HepG2 (cell line): Measurements from ENCODE around the gene COL10A1. TPM values are rescaled to one million over a fixed set of nuclear protein-coding genes. Genes with fewer than 3 reads are reported as not detected.

ENCODE experiments used
- BRF2 ChIP-seq: sonication (generic); formaldehyde crosslinking; IDR thresholded peaks from 2 replicates; pipeline ENCODE4 v1.8.1; 2022; ENCODE audit warnings: mild to moderate bottlenecking, missing genetic modification reagents
- CEBPB ChIP-seq: IDR thresholded peaks from 2 replicates; pipeline ENCODE4 v1.6.1; 2011; ENCODE audit warnings: low read depth, low read length, improper control_type of control experiment, borderline replicate concordance
- DZIP1 ChIP-seq: sonication (generic); formaldehyde crosslinking; IDR thresholded peaks from 2 replicates; pipeline ENCODE4 v1.5.0; 2020; ENCODE audit warnings: mild to moderate bottlenecking, missing genetic modification reagents
- ELF1 ChIP-seq: sonication (generic); formaldehyde crosslinking; IDR thresholded peaks from 2 replicates; pipeline ENCODE4 v1.4.0; 2020; ENCODE audit warnings: missing genetic modification reagents
- MIXL1 ChIP-seq: IDR thresholded peaks from 2 replicates; pipeline ENCODE4 v1.6.1; 2016
- MTF2 ChIP-seq: sonication (generic); formaldehyde crosslinking; IDR thresholded peaks from 2 replicates; pipeline ENCODE4 v1.5.0; 2020; ENCODE audit warnings: missing genetic modification reagents, borderline replicate concordance
- TCF12 ChIP-seq, 2 experiments: fragments of 450-650 bp in 1 of 2; sonication (generic) in 1 of 2; formaldehyde crosslinking in 1 of 2; IDR thresholded peaks; 2 replicates each; pipeline versions ENCODE4 v1.6.1 to v1.8.0; 2017 to 2022; ENCODE audit warnings: antibody characterized with exemption in 1 of 2, mild to moderate bottlenecking in 1 of 2, missing genetic modification reagents in 1 of 2, moderate library complexity in 1 of 2
- TERF1 ChIP-seq: sonication (generic); formaldehyde crosslinking; IDR thresholded peaks from 2 replicates; pipeline ENCODE4 v1.8.0; 2022; ENCODE audit warnings: mild to moderate bottlenecking, missing genetic modification reagents, moderate library complexity
- ZBTB7A ChIP-seq: sonication (generic); formaldehyde crosslinking; IDR thresholded peaks from 2 replicates; pipeline ENCODE4 v1.8.0; 2022; ENCODE audit warnings: mild to moderate bottlenecking, missing genetic modification reagents
- ZNF136 ChIP-seq: sonication (generic); formaldehyde crosslinking; IDR thresholded peaks from 2 replicates; pipeline ENCODE4 v1.8.1; 2022; ENCODE audit warnings: low read depth, mild to moderate bottlenecking, moderate library complexity, missing genetic modification reagents
- ZNF143 ChIP-seq: sonication (generic); formaldehyde crosslinking; IDR thresholded peaks from 2 replicates; pipeline ENCODE4 v1.4.0; 2020; ENCODE audit warnings: missing genetic modification reagents
- ZNF30 ChIP-seq: sonication (generic); formaldehyde crosslinking; IDR thresholded peaks from 2 replicates; pipeline ENCODE4 v1.5.0; 2020; ENCODE audit warnings: mild to moderate bottlenecking, missing genetic modification reagents
- ZNF343 ChIP-seq: sonication (generic); formaldehyde crosslinking; IDR thresholded peaks from 2 replicates; pipeline ENCODE4 v1.4.0; 2020; ENCODE audit warnings: mild to moderate bottlenecking, missing genetic modification reagents
- ZNF44 ChIP-seq: sonication (generic); formaldehyde crosslinking; IDR thresholded peaks from 2 replicates; pipeline ENCODE4 v1.5.1; 2020; ENCODE audit warnings: mild to moderate bottlenecking, missing genetic modification reagents
- ZNF710 ChIP-seq: sonication (generic); formaldehyde crosslinking; IDR thresholded peaks from 2 replicates; pipeline ENCODE4 v1.5.0; 2020; ENCODE audit warnings: mild to moderate bottlenecking, missing genetic modification reagents, borderline replicate concordance
- ZNF766 ChIP-seq: sonication (generic); formaldehyde crosslinking; IDR thresholded peaks from 2 replicates; pipeline ENCODE4 v1.5.0; 2020; ENCODE audit warnings: missing genetic modification reagents, borderline replicate concordance
- ZNF770 ChIP-seq: sonication (generic); formaldehyde crosslinking; IDR thresholded peaks from 2 replicates; pipeline ENCODE4 v1.5.0; 2020; ENCODE audit warnings: mild to moderate bottlenecking, missing genetic modification reagents
- ZNF839 ChIP-seq: sonication (generic); formaldehyde crosslinking; IDR thresholded peaks from 2 replicates; pipeline ENCODE4 v1.4.0; 2020; ENCODE audit warnings: missing genetic modification reagents, mild to moderate bottlenecking, borderline replicate concordance
- polyA plus RNA-seq, 8 experiments: library from polyadenylated mRNA; depleted of rRNA in 3 of 8; stranded (reverse) in 7 of 8; unstranded in 1 of 8; fragments of >200 nt; fragmentation: Illumina TruSeq in 4 of 8; extraction: Trizol in 4 of 8; gene quantifications; 2 replicates each; pipeline versions ENCODE4 v1.2.1 to v1.2.3, GENCODE V29; 2011 to 2016; ENCODE audit warnings: low read depth in 4 of 8, missing spikeins in 1 of 8, mixed read lengths in 1 of 8; ENCODE audit not compliant: insufficient read depth in 1 of 8
- total RNA-seq, 5 experiments: library from RNA; depleted of rRNA; stranded (reverse); fragments of >200 nt; fragmentation: Illumina TruSeq; extraction: Trizol; gene quantifications; 2 replicates each; pipeline ENCODE4 v1.2.3, GENCODE V29; 2016; ENCODE audit warnings: low read depth in 1 of 5

COL10A1 gene
- total and polyA plus RNA-seq, 2 of the 13 experiments (the other 11 are each of a cell fraction or from before 2014, with no cell fraction given) = 0.07 TPM; not detected in 1

- TF ChIP-seq DZIP1 = peak; percentile 68; the same call in 1 of the 2 replicates
- no peak; the same call in 1 of the 2 replicates for TF ChIP-seq ZBTB7A (CRISPR knock-in tag)
- peak; percentile 77; the same call in 1 of the 2 replicates for TF ChIP-seq ZNF30 (CRISPR knock-in tag)
- TF ChIP-seq ZNF44 (CRISPR knock-in tag) = peak; percentile 85
- peak; percentile 97 for TF ChIP-seq MTF2 (CRISPR knock-in tag)
- TF ChIP-seq ZNF136 = peak; percentile 30; the same call in 1 of the 2 replicates
- TF ChIP-seq ELF1 = no peak; the same call in 1 of the 2 replicates
- TF ChIP-seq TERF1 = peak; percentile 95; the same call in 1 of the 2 replicates
- TF ChIP-seq ZNF343 (CRISPR knock-in tag) = peak; percentile 94; the same call in 1 of the 2 replicates
- peak; percentile 90 for TF ChIP-seq ZNF770 (CRISPR knock-in tag)
- no peak; the same call in 1 of the 2 replicates for TF ChIP-seq ZNF839 (CRISPR knock-in tag)
- TF ChIP-seq MIXL1 (CRISPR knock-in tag) = no peak; the same call in 1 of the 2 replicates
- no peak for TF ChIP-seq TCF12 (IDR thresholded peaks at IDR 0.05)
- peak; percentile 95 for TF ChIP-seq TCF12 (CRISPR knock-in tag; IDR thresholded peaks at IDR 0.05)
- no peak for TF ChIP-seq CEBPB
- peak; percentile 56 for TF ChIP-seq ZNF143 (CRISPR knock-in tag)
- TF ChIP-seq BRF2 (CRISPR knock-in tag) = peak; percentile 33
- TF ChIP-seq ZNF710 (CRISPR knock-in tag) = peak; percentile 90
- peak; percentile 98 for TF ChIP-seq ZNF766 (CRISPR knock-in tag)
These were observed 25.3 kb downstream of the COL10A1 start, which contains the start of gene NT5DC1 (continued) for GRCh38 chr6:116100419-116101301.
